Occipital lobe (tissue), 2 donors: ENCODE data around the gene ALG12. TPM values are rescaled to one million over a fixed set of nuclear protein-coding genes. Genes with fewer than 3 reads are reported as not detected.

Source experiments
- DNase-seq: peaks from one replicate; lab custom pipeline; 2025; lab: John Stamatoyannopoulos, UW
- total RNA-seq: library from RNA; depleted of rRNA; stranded (reverse); fragments of >200 nt; gene quantifications from one replicate; pipeline ENCODE4 v1.2.3, GENCODE V29; 2014

Gene ALG12
- total RNA-seq, 1 donor from 2014 or later: 11.7 TPM

- DNase-seq: no peak
These were observed 40.2 kb upstream of the ALG12 start for GRCh38 chr22:49958366-49958921.

GRCh38 chr22:49957826-49958365 lies 39.7 kb upstream of the ALG12 start:
- DNase-seq: no peak

- DNase-seq: no peak
These were observed 38.9 kb upstream of the ALG12 start for GRCh38 chr22:49956914-49957825.

GRCh38 chr22:49956418-49956770 lies 38.2 kb upstream of the ALG12 start:
- no peak for DNase-seq

- no peak for DNase-seq
These were observed 37.6 kb upstream of the ALG12 start for GRCh38 chr22:49955581-49956417.

GRCh38 chr22:49954991-49955580 lies 36.8 kb upstream of the ALG12 start:
- DNase-seq: no peak

- DNase-seq: no peak
These were observed 36.1 kb upstream of the ALG12 start for GRCh38 chr22:49954354-49954753.

GRCh38 chr22:49953680-49954344 lies 35.6 kb upstream of the ALG12 start:
- DNase-seq: no peak

- DNase-seq: no peak
These were observed 34.9 kb upstream of the ALG12 start for GRCh38 chr22:49953027-49953679.

- DNase-seq: no peak
These were observed 34.0 kb upstream of the ALG12 start for GRCh38 chr22:49951986-49952896.

GRCh38 chr22:49951678-49951985 lies 33.4 kb upstream of the ALG12 start:
- no peak for DNase-seq

- no peak for DNase-seq
These were observed 32.9 kb upstream of the ALG12 start for GRCh38 chr22:49951000-49951677.

GRCh38 chr22:49950396-49950994 lies 32.3 kb upstream of the ALG12 start:
- DNase-seq: no peak

- no peak for DNase-seq
These were observed 31.7 kb upstream of the ALG12 start for GRCh38 chr22:49949914-49950292.

- DNase-seq: no peak
These were observed 31.0 kb upstream of the ALG12 start for GRCh38 chr22:49948958-49949913.

GRCh38 chr22:49948116-49948957 lies 30.1 kb upstream of the ALG12 start:
- DNase-seq: no peak

GRCh38 chr22:49947296-49947622 lies 29.0 kb upstream of the ALG12 start:
- DNase-seq: no peak
